HepG2 (cell line): ENCODE measurements around the gene INTS1. TPM values are rescaled to one million over a fixed set of nuclear protein-coding genes. Genes with fewer than 3 reads are reported as not detected.

Experiments used
- KMT2B ChIP-seq: IDR thresholded peaks from 2 replicates; pipeline ENCODE4 v1.6.1; 2016; ENCODE audit warnings: missing genetic modification reagents, missing compliant biosample characterization
- PRDM10 ChIP-seq: sonication (generic); formaldehyde crosslinking; IDR thresholded peaks from 2 replicates; pipeline ENCODE4 v1.4.0; 2020; ENCODE audit warnings: low read depth, missing genetic modification reagents
- RARG ChIP-seq: sonication (generic); formaldehyde crosslinking; IDR thresholded peaks from 2 replicates; pipeline ENCODE4 v1.4.0; 2020; ENCODE audit warnings: low read depth, mild to moderate bottlenecking, missing genetic modification reagents
- SNAPC4 ChIP-seq: sonication (generic); formaldehyde crosslinking; IDR thresholded peaks from 2 replicates; pipeline ENCODE4 v1.4.0; 2020; ENCODE audit warnings: mild to moderate bottlenecking, missing genetic modification reagents
- TFAP4 ChIP-seq: sonication (generic); IDR thresholded peaks from 2 replicates; pipeline ENCODE4 v1.6.1; 2016; ENCODE audit warnings: low read depth, borderline replicate concordance
- ZBED4 ChIP-seq: sonication (generic); formaldehyde crosslinking; IDR thresholded peaks from 2 replicates; pipeline ENCODE4 v1.4.0; 2020; ENCODE audit warnings: missing genetic modification reagents, borderline replicate concordance
- ZBTB3 ChIP-seq: sonication (generic); formaldehyde crosslinking; IDR thresholded peaks from 2 replicates; pipeline ENCODE4 v1.4.0; 2020; ENCODE audit warnings: low read depth, mild to moderate bottlenecking, moderate library complexity, missing genetic modification reagents, borderline replicate concordance
- ZNF83 ChIP-seq: sonication (generic); formaldehyde crosslinking; IDR thresholded peaks from 2 replicates; pipeline ENCODE4 v1.4.0; 2020; ENCODE audit warnings: missing genetic modification reagents, mild to moderate bottlenecking, borderline replicate concordance
- ZSCAN21 ChIP-seq: sonication (generic); formaldehyde crosslinking; IDR thresholded peaks from 2 replicates; pipeline ENCODE4 v1.8.0; 2022; ENCODE audit warnings: mild to moderate bottlenecking, missing genetic modification reagents, moderate library complexity, borderline replicate concordance
- polyA plus RNA-seq, 8 experiments: library from polyadenylated mRNA; depleted of rRNA in 3 of 8; stranded (reverse) in 7 of 8; unstranded in 1 of 8; fragments of >200 nt; fragmentation: Illumina TruSeq in 4 of 8; extraction: Trizol in 4 of 8; gene quantifications; 2 replicates each; pipeline versions ENCODE4 v1.2.1 to v1.2.3, GENCODE V29; 2011 to 2016; ENCODE audit warnings: low read depth in 4 of 8, missing spikeins in 1 of 8, mixed read lengths in 1 of 8; ENCODE audit not compliant: insufficient read depth in 1 of 8
- total RNA-seq, 5 experiments: library from RNA; depleted of rRNA; stranded (reverse); fragments of >200 nt; fragmentation: Illumina TruSeq; extraction: Trizol; gene quantifications; 2 replicates each; pipeline ENCODE4 v1.2.3, GENCODE V29; 2016; ENCODE audit warnings: low read depth in 1 of 5
- TF ChIP-seq, protein P1 (sequence below): IDR thresholded peaks from 2 replicates; pipeline ENCODE4 v1.6.1; 2016; ENCODE audit warnings: missing biosample characterization, missing genetic modification reagents, low read depth

INTS1 gene
- total and polyA plus RNA-seq, 2 of the 13 experiments (the other 11 are each of a cell fraction or from before 2014, with no cell fraction given): 13.7 to 29.0 TPM

DNA sequence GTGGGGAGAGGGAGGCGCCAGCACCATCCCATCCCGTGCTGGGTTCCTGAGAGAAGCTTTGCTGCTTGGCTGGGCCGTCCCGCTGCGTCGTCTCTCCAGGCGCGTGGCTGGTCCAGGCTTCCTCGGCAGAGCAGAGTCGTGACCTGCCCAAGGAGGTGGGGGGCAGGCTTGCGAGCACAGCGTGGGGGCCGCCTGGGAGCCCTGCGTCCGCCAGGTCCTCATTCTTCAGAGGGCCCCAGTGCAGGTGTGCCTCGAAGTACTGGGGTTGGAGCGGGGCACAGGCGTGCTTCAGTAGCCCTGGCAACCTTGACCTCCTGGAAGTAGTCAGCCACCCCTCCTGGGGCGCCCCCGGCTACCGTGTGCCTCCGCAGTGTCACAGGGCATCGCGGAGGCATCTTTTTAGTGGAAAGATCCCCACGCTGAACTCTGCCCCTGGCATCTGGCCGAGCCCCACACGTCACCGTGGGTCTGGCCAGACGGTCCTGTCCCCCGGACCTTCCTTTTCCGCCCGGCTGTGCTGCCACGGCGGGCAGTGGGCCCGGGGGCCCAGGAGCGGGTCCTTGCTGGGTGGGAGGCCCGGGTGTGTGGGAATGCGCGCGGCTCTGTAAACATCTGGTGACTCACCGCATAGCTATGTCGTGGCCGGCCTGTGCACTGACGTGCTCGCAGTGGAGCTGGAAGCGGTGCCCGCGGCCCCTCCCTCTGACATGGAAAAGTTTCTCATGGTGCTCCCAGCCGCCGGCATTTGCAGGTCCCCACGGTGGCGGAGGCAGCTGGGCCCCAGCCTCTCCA is 32.8 kb upstream of the INTS1 start (continued):
- TF ChIP-seq ZBTB3 (CRISPR knock-in tag) (peak; percentile 48; the same call in 1 of the 2 replicates), TFAP4 (peak; percentile 71), PRDM10 (0 out of 2 replicates have a peak, but pooled peaks have one; percentile 44), KMT2B (CRISPR knock-in tag) (peak; percentile 60; the same call in 1 of the 2 replicates), SNAPC4 (CRISPR knock-in tag) (0 out of 2 replicates have a peak, but pooled peaks have one; percentile 45), RARG (CRISPR knock-in tag) (no peak), ZSCAN21 (0 out of 2 replicates have a peak, but pooled peaks have one; percentile 39), ZBED4 (CRISPR knock-in tag) (peak; percentile 78; the same call in 1 of the 2 replicates), ZNF83 (no peak)
- TF ChIP-seq, protein P1, sequence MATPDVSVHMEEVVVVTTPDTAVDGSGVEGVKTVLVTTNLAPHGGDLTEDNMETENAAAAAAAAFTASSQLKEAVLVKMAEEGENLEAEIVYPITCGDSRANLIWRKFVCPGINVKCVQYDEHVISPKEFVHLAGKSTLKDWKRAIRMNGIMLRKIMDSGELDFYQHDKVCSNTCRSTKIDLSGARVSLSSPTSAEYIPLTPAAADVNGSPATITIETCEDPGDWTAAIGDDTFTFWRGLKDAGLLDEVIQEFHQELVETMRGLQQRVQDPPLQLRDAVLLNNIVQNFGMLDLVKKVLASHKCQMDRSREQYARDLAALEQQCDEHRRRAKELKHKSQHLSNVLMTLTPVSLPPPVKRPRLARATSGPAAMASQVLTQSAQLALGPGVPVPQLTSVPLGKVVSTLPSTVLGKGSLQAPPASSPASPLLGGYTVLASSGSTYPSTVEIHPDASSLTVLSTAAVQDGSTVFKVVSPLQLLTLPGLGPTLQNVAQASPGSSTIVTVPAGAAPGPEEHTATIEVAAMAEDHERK (CRISPR knock-in tag): no peak
